RWPE2 (cell line): ENCODE data around the gene FMNL2.

Source experiments
- ATAC-seq: fragments of 200-7000 bp; cut with Tn5 transposase; 3 replicates; pipeline ENCODE4 v1.9.1; 2021; ENCODE audit warnings: low read depth
- DNase-seq: peaks from one replicate; pipeline ENCODE4 v3.0.0-alpha.2; 2020; ENCODE audit warnings: low spot score
- H3K27ac ChIP-seq: fragments of 450-650 bp; 2 replicates; pipeline ENCODE4 v1.5.1; 2017; ENCODE audit warnings: mild to moderate bottlenecking; ENCODE audit not compliant: poor library complexity, severe bottlenecking
- H3K27me3 ChIP-seq: fragments of 250-450 bp; sonication (Bioruptor Pico); 2 replicates; pipeline ENCODE4 v1.5.1; 2021; ENCODE audit warnings: mild to moderate bottlenecking, moderate library complexity; ENCODE audit not compliant: insufficient read depth, poor library complexity, severe bottlenecking
- H3K36me3 ChIP-seq: fragments of 250-450 bp; sonication (Bioruptor Pico); 2 replicates; pipeline ENCODE4 v1.5.1; 2020; ENCODE audit warnings: low read depth, mild to moderate bottlenecking, moderate library complexity
- H3K4me1 ChIP-seq: fragments of 250-450 bp; sonication (Bioruptor Pico); 2 replicates; pipeline ENCODE4 v1.5.1; 2021; ENCODE audit warnings: mild to moderate bottlenecking, moderate library complexity; ENCODE audit not compliant: insufficient read depth, poor library complexity, severe bottlenecking
- H3K4me3 ChIP-seq: fragments of 250-450 bp; sonication (Bioruptor Pico); 2 replicates; pipeline ENCODE4 v1.5.1; 2021; ENCODE audit warnings: mild to moderate bottlenecking, moderate library complexity; ENCODE audit not compliant: severe bottlenecking
- H3K9me3 ChIP-seq: fragments of 250-450 bp; sonication (Bioruptor Pico); 2 replicates; pipeline ENCODE4 v1.5.1; 2021; ENCODE audit warnings: mild to moderate bottlenecking, moderate library complexity; ENCODE audit not compliant: severe bottlenecking
- TF ChIP-seq, protein P1 (sequence below): fragments of 450-650 bp; IDR thresholded peaks from one replicate; pipeline ENCODE4 v1.5.1; 2017; ENCODE audit warnings: mild to moderate bottlenecking, moderate library complexity; ENCODE audit not compliant: poor library complexity, severe bottlenecking

Gene FMNL2

DNA sequence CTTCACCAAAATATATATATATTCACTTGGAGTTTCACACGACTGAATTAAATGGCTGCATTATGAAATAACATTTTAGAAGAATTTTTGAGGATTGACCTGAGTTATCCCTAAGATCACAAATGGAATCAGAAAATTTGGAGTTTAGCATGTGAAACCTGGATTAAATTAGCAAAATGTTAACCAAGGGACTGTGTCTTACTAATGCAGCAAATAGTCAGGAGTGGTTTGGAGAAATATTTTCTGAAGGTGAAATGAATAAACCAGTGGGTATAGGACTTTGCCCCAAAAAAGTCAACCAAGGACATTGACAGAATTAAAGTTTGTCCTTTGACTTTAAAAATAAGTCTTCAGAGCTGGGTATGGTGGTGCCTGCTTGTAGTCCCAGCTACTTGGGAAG is 271.1 kb downstream of the FMNL2 start:
- ATAC-seq (no peak), DNase-seq (no peak)
- Histone ChIP-seq H3K9me3 (no peaks in the 10 kb centered on the region), H3K27me3 (no peaks in the 10 kb centered on the region), H3K4me3 (no peak overlapping the region), H3K36me3 (peaks cover 9% of the 10 kb centered on the region; the same call in 1 of the 2 replicates), H3K27ac (no peak overlapping the region), H3K4me1 (no peaks in the 10 kb centered on the region)
- TF ChIP-seq, protein P1, sequence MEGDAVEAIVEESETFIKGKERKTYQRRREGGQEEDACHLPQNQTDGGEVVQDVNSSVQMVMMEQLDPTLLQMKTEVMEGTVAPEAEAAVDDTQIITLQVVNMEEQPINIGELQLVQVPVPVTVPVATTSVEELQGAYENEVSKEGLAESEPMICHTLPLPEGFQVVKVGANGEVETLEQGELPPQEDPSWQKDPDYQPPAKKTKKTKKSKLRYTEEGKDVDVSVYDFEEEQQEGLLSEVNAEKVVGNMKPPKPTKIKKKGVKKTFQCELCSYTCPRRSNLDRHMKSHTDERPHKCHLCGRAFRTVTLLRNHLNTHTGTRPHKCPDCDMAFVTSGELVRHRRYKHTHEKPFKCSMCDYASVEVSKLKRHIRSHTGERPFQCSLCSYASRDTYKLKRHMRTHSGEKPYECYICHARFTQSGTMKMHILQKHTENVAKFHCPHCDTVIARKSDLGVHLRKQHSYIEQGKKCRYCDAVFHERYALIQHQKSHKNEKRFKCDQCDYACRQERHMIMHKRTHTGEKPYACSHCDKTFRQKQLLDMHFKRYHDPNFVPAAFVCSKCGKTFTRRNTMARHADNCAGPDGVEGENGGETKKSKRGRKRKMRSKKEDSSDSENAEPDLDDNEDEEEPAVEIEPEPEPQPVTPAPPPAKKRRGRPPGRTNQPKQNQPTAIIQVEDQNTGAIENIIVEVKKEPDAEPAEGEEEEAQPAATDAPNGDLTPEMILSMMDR = no peak

DNA sequence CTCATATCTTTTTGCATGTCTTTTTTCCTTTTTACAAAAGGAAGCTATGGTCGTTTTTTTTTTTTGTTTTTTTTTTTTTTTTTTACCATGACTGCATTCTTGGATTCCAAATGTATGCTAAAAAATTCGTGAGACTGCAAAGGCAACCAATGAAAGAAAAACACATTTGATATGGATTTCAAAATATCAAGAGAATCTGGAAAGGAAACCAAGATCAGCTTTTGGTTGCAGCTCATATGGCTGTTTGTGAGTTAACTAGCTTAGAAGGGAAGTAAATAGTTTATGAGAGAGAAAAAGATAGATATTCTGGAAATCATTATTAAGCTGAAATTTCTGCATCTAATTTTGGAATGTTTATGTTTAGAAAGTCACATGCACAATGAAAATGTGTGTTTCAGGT is 272.0 kb downstream of the FMNL2 start:
- ATAC-seq (no peak), DNase-seq (no peak)
- Histone ChIP-seq H3K4me1 (no peaks in the 10 kb centered on the region), H3K36me3 (peaks cover 9% of the 10 kb centered on the region; the same call in 1 of the 2 replicates), H3K27me3 (no peaks in the 10 kb centered on the region), H3K27ac (no peak overlapping the region), H3K4me3 (no peak overlapping the region), H3K9me3 (no peaks in the 10 kb centered on the region)
- TF ChIP-seq, protein P1 = no peak

DNA sequence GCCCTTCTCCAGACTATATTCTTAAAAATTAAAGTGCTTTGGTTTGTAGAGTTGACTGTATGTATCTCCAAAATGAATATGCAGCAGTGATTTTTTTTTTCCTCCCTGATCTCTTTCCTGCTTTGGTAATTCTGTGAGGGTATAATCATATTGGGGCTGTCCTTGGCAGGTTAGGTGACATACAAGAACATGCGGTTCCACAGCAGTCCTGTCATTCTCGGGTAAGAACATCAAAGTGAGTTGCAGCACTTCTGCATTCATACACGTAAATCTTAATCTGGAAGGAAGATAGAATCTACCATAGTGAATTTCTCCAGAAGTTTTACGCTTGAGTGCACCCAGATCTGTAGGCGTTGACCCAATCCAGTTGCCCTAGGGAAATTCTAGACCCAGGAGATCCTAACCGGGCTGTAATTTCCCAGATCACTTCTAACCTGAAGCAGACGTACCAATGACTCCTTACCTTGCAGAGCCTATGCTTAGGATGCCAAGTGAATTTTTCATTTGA is 272.9 kb downstream of the FMNL2 start:
- Histone ChIP-seq H3K27ac (no peak overlapping the region), H3K27me3 (no peaks in the 10 kb centered on the region), H3K36me3 (peaks cover 13% of the 10 kb centered on the region), H3K9me3 (no peaks in the 10 kb centered on the region), H3K4me1 (no peaks in the 10 kb centered on the region), H3K4me3 (no peak overlapping the region)
- no peak for DNase-seq
- no peak for ATAC-seq
- TF ChIP-seq, protein P1 = no peak

DNA sequence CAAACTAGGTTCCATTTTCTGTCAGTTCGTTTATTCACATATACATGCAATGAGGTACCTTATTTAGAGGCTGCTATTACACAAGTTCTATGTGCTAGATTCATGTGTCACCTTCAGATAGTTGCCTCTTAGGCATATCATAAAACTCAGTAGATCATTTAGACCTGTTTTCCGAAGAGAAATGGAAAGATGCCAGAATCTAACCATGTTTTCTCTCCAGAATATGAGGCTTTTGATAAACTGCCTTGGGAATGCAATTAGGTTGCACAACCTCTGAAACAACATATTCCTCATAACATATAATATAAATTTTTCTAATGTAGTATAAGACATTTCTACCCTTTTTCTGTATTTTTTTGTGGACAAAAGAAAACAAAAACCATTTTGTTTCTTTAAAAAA is 274.2 kb downstream of the FMNL2 start:
- no peaks in the 10 kb centered on the region for H3K27me3 ChIP-seq
- H3K4me1 ChIP-seq = no peaks in the 10 kb centered on the region
- peaks cover 24% of the 10 kb centered on the region for H3K36me3 ChIP-seq
- DNase-seq = no peak
- TF ChIP-seq, protein P1 = no peak
- no peak for ATAC-seq
- no peak overlapping the region for H3K4me3 ChIP-seq
- no peaks in the 10 kb centered on the region for H3K9me3 ChIP-seq
- no peak overlapping the region for H3K27ac ChIP-seq

DNA sequence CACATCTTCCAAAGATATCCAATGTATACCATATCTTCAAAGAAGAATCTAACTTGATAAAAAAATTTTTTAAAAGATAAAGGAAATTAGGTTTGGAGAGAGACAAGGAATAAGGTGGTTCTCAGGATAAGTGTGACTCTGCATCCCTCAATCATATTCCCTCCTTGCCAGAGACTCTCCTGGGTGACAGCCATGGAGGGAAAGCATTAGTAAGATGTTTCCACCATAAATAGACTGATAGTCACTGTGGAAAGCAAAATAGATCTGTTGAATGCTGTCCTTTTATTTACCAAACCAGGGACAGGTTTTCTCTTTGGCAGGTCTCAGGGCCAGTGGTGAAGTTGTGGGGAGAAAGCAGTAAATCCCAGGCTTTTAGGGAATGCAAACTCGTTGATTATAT is 274.7 kb downstream of the FMNL2 start:
- Histone ChIP-seq H3K4me3 (no peak overlapping the region), H3K27me3 (no peaks in the 10 kb centered on the region), H3K9me3 (no peaks in the 10 kb centered on the region), H3K4me1 (no peaks in the 10 kb centered on the region), H3K27ac (no peak overlapping the region), H3K36me3 (peaks cover 24% of the 10 kb centered on the region)
- no peak for DNase-seq
- ATAC-seq = no peak
- TF ChIP-seq, protein P1 = no peak
